DOHH2 (cell line): Measurements from ENCODE around the gene CTDSP1.

Experiments
- EZH2phosphoT487 ChIP-seq: fragments of 200-600 bp; sonication (generic); IDR thresholded peaks from 2 replicates; pipeline ENCODE4 v1.6.1; 2017; ENCODE audit warnings: borderline replicate concordance, mild to moderate bottlenecking, antibody characterized with exemption, low read length, moderate library complexity, mixed read lengths
- TF ChIP-seq, protein P1 (sequence below): fragments of 200-600 bp; sonication (generic); IDR thresholded peaks from one replicate; pipeline ENCODE4 v1.5.1; 2014; ENCODE audit warnings: antibody characterized with exemption, mild to moderate bottlenecking, low read depth, low read length; ENCODE audit not compliant: poor library complexity, severe bottlenecking

DNA sequence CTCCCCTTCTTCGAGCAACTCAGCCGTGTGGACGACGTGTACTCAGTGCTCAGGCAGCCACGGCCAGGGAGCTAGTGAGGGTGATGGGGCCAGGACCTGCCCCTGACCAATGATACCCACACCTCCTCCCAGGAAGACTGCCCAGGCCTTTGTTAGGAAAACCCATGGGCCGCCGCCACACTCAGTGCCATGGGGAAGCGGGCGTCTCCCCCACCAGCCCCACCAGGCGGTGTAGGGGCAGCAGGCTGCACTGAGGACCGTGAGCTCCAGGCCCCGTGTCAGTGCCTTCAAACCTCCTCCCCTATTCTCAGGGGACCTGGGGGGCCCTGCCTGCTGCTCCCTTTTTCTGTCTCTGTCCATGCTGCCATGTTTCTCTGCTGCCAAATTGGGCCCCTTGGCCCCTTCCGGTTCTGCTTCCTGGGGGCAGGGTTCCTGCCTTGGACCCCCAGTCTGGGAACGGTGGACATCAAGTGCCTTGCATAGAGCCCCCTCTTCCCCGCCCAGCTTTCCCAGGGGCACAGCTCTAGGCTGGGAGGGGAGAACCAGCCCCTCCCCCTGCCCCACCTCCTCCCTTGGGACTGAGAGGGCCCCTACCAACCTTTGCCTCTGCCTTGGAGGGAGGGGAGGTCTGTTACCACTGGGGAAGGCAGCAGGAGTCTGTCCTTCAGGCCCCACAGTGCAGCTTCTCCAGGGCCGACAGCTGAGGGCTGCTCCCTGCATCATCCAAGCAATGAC, 4.8 kb downstream of the CTDSP1 start:
- TF ChIP-seq, protein P1, sequence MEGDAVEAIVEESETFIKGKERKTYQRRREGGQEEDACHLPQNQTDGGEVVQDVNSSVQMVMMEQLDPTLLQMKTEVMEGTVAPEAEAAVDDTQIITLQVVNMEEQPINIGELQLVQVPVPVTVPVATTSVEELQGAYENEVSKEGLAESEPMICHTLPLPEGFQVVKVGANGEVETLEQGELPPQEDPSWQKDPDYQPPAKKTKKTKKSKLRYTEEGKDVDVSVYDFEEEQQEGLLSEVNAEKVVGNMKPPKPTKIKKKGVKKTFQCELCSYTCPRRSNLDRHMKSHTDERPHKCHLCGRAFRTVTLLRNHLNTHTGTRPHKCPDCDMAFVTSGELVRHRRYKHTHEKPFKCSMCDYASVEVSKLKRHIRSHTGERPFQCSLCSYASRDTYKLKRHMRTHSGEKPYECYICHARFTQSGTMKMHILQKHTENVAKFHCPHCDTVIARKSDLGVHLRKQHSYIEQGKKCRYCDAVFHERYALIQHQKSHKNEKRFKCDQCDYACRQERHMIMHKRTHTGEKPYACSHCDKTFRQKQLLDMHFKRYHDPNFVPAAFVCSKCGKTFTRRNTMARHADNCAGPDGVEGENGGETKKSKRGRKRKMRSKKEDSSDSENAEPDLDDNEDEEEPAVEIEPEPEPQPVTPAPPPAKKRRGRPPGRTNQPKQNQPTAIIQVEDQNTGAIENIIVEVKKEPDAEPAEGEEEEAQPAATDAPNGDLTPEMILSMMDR: no peak
- no peak for TF ChIP-seq EZH2phosphoT487
